ENCODE results near the gene LCN15.

LCN15 gene

GRCh38 chr9:136738960-136739359 is 25.4 kb downstream of the LCN15 start:
- no peak for DNase-seq

- no peak for DNase-seq
Measured at GRCh38 chr9:136735812-136736480, 28.4 kb downstream of the LCN15 start.

GRCh38 chr9:136734837-136735496 is 29.4 kb downstream of the LCN15 start:
- DNase-seq = no peak

GRCh38 chr9:136733611-136734010 is 30.7 kb downstream of the LCN15 start:
- no peak for DNase-seq

GRCh38 chr9:136732444-136733178 is 31.7 kb downstream of the LCN15 start:
- DNase-seq = no peak

GRCh38 chr9:136729926-136730325 is 34.4 kb downstream of the LCN15 start:
- no peak for DNase-seq

GRCh38 chr9:136729144-136729543 is 35.2 kb downstream of the LCN15 start:
- no peak for DNase-seq

- DNase-seq = no peak
Measured at GRCh38 chr9:136728548-136729123, 35.7 kb downstream of the LCN15 start.

- peak; percentile 24 for DNase-seq
Measured at GRCh38 chr9:136728080-136728547, 36.2 kb downstream of the LCN15 start.

- no peak for DNase-seq
Measured at GRCh38 chr9:136726631-136727191, 37.6 kb downstream of the LCN15 start.

GRCh38 chr9:136726118-136726517 is 38.2 kb downstream of the LCN15 start:
- DNase-seq = no peak

- DNase-seq = no peak
Measured at GRCh38 chr9:136725612-136726011, 38.7 kb downstream of the LCN15 start.

- DNase-seq = no peak
Measured at GRCh38 chr9:136724772-136725171, 39.5 kb downstream of the LCN15 start.

- DNase-seq = no peak
Measured at GRCh38 chr9:136723989-136724388, 40.3 kb downstream of the LCN15 start.

- DNase-seq = no peak
Measured at GRCh38 chr9:136723362-136723976, 40.8 kb downstream of the LCN15 start.

GRCh38 chr9:136722969-136723356 is 41.4 kb downstream of the LCN15 start:
- no peak for DNase-seq

- no peak for DNase-seq
Measured at GRCh38 chr9:136722093-136722968, 42.0 kb downstream of the LCN15 start.

GRCh38 chr9:136721339-136722092 is 42.8 kb downstream of the LCN15 start:
- no peak for DNase-seq

GRCh38 chr9:136720898-136721338 is 43.4 kb downstream of the LCN15 start:
- DNase-seq = no peak

GRCh38 chr9:136720251-136720897 is 43.9 kb downstream of the LCN15 start:
- DNase-seq = no peak

Data from NCI-H748 treated with DMSO at 0.1 percent for 48 hours (cell line).